Activated B cell treated with CpG ODN at 0.5 μM for 24 hours (primary cell): ENCODE measurements around the gene LGALS9. TPM values are rescaled to one million over a fixed set of nuclear protein-coding genes. Genes with fewer than 3 reads are reported as not detected.
A peak's percentile ranks its signal among the peaks of the same experiment; 100 is the strongest.
"Not testable (repeated sequence)": the region's sequence is repeated elsewhere in the genome, so short reads cannot be mapped to it uniquely, and the experiment has no call there.

Experiments
- ATAC-seq: fragments of 200-7000 bp; cut with Tn5 transposase; one replicate; pipeline ENCODE4 v1.10.0; 2021; ENCODE audit warnings: low read depth, mild to moderate bottlenecking, moderate library complexity
- CTCF ChIA-PET: fragments of 350-600 bp; sonication (Branson Sonifier 250); formaldehyde crosslinking; loops from one replicate; lab custom pipeline; 2021; ENCODE audit warnings: antibody characterized with exemption; lab: Charles Lee
- POLR2A ChIA-PET: fragments of 350-600 bp; sonication (Branson Sonifier 250); formaldehyde crosslinking; loops from one replicate; lab custom pipeline; 2021; ENCODE audit warnings: antibody characterized with exemption; lab: Charles Lee
- DNase-seq: peaks from one replicate; pipeline ENCODE4 v3.0.0; 2022
- H3K27ac Mint-ChIP-seq: one replicate; pipeline ENCODE4 v1.8.0; 2020; ENCODE audit warnings: mixed read lengths
- H3K27me3 Mint-ChIP-seq: one replicate; pipeline ENCODE4 v1.8.0; 2021; ENCODE audit warnings: mixed read lengths
- H3K36me3 Mint-ChIP-seq: one replicate; pipeline ENCODE4 v1.8.0; 2021; ENCODE audit warnings: low read depth, mixed read lengths
- H3K4me1 Mint-ChIP-seq: one replicate; pipeline ENCODE4 v1.8.0; 2021; ENCODE audit warnings: mixed read lengths
- H3K4me3 Mint-ChIP-seq: one replicate; pipeline ENCODE4 v1.8.0; 2020; ENCODE audit warnings: mild to moderate bottlenecking, mixed read lengths
- H3K9me3 Mint-ChIP-seq: one replicate; pipeline ENCODE4 v1.8.0; 2020; ENCODE audit warnings: mixed read lengths
- intact Hi-C: fragments of 100-400 bp; cut with micrococcal nuclease; formaldehyde crosslinking; loops from one replicate; pipeline ENCODE4 v1.15.1; 2024
- total RNA-seq: library from RNA; stranded (reverse); gene quantifications from 2 replicates; pipeline ENCODE4 v1.2.3, GENCODE V29; 2022
- TF ChIP-seq, protein P1 (sequence below): fragments of 200-600 bp; IDR thresholded peaks from one replicate; pipeline ENCODE4 v1.8.0; 2022; ENCODE audit warnings: antibody characterized with exemption, mild to moderate bottlenecking

LGALS9 gene
- total RNA-seq, 1 donor from 2014 or later: 79.9 TPM

DNA sequence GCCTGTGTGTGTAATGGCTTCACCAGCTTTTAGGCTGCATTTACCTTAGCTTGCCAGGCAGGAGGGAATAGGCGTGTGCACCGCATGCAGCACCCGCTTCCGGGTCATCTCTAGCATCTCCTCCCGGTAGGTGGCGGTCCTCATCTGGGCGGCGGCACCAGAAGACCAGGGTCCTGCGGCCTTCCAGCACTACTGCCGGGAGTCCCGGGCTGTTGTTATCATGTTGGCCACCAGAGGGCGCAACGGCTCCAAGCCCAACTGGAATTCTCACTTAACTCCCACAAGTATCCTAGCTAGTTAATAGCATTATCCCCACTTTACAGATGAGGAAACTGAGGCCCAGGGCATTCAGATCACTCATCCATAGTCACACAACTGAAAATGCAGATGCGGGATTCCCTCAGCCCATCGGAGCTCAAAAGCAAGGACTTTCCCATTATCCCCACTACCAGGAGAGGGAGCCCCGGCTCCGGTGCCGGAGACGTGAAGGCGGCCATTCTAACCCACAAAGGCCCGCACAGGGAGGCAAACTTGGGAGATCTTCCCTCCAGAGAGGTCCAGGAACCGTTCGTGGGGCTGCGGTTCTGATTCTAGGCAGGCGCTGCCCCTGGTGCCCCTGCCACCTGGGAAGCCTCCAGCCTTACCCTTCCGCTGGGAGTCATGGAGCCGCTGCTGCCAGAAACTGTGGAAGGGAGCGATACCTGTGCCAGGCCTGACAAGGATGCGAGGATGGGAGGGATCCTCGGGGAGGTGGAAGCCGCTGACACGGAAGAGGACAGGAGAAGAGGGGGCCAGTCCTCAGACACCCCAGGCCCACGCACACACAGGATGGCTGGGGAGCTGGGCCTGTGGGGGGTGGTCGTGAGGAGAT is 23.9 kb downstream of the LGALS9 start:
- intact Hi-C loops: loop anchor here (1.0 to 2.0 kb wide), 3 partner anchors 225 to 596 kb away; no protein-coding TSS in a partner anchor
- ChIA-PET CTCF (interaction anchor here (0.6 to 6.7 kb wide), 15 partner anchors 9 to 492 kb away, joined by 3 to 112 read pairs (median 5); no protein-coding TSS in a partner anchor), POLR2A (no interaction called here)
- ATAC-seq: peak; percentile 91
- peak; percentile 61 for DNase-seq
- peaks cover 8% of the 10 kb centered on the region for H3K4me1 Mint-ChIP-seq
- peaks cover 2% of the 10 kb centered on the region for H3K27me3 Mint-ChIP-seq
- H3K4me3 Mint-ChIP-seq: no peak overlapping the region
- no peaks in the 10 kb centered on the region for H3K9me3 Mint-ChIP-seq
- peaks cover 2% of the 10 kb centered on the region for H3K36me3 Mint-ChIP-seq
- no peak overlapping the region for H3K27ac Mint-ChIP-seq
- TF ChIP-seq, protein P1, sequence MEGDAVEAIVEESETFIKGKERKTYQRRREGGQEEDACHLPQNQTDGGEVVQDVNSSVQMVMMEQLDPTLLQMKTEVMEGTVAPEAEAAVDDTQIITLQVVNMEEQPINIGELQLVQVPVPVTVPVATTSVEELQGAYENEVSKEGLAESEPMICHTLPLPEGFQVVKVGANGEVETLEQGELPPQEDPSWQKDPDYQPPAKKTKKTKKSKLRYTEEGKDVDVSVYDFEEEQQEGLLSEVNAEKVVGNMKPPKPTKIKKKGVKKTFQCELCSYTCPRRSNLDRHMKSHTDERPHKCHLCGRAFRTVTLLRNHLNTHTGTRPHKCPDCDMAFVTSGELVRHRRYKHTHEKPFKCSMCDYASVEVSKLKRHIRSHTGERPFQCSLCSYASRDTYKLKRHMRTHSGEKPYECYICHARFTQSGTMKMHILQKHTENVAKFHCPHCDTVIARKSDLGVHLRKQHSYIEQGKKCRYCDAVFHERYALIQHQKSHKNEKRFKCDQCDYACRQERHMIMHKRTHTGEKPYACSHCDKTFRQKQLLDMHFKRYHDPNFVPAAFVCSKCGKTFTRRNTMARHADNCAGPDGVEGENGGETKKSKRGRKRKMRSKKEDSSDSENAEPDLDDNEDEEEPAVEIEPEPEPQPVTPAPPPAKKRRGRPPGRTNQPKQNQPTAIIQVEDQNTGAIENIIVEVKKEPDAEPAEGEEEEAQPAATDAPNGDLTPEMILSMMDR: peak; percentile 97

- H3K4me1 Mint-ChIP-seq, H3K36me3 Mint-ChIP-seq, H3K27ac Mint-ChIP-seq, POLR2A ChIA-PET, H3K9me3 Mint-ChIP-seq, H3K4me3 Mint-ChIP-seq, DNase-seq, H3K27me3 Mint-ChIP-seq, ATAC-seq: not testable (repeated sequence)
- intact Hi-C loops: loop anchor here (2.0 kb wide), 2 partner anchors 275 to 595 kb away; no protein-coding TSS in a partner anchor
- CTCF ChIA-PET: interaction anchor here (1.0 to 6.7 kb wide), 8 partner anchors 8 to 224 kb away, joined by 3 to 112 read pairs (median 10); no protein-coding TSS in a partner anchor
These were observed 24.6 kb downstream of the LGALS9 start for GRCh38 chr17:27655525-27656111.

DNA sequence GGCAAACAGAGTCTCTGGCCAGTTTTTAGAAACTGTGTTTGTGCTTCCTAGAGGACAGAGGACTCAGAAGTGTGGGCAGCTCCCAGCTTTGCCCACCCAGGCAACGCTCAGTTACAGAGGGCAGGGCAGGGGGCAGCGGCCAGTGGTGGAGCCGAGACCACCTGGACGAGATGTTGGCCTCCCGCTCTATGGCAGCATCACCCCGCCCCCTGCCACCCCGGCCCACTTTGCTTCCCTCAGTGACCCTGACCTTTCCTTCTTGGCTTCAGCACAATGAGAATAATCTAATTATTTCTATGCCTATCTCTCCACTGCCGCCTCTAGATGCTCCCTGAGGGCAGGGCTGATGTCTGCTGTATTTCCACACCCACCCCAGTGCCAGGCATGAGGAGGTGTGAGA is 25.6 kb downstream of the LGALS9 start:
- POLR2A ChIA-PET, H3K4me3 Mint-ChIP-seq, H3K27me3 Mint-ChIP-seq: not testable (repeated sequence)

DNA sequence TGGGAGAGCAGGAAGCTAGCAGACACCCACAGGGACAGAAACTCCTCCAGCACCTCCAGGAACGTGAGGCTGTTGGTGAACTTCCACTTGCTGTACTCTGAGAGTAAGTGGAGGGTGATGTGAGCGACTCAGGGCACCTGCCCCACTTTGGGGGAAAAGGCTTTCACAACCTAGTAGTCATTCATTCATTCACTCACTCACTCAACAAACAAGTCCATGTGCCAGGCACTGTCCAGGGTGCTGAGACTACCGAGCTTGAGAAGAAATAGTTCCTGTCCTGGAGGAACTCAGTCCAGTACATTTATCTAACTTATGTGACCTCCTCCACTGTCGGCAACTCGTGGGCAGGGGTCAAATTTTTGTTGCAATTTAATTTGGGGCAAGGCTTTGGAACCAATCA is 26.6 kb downstream of the LGALS9 start:
- Mint-ChIP-seq H3K4me1 (peaks cover 6% of the 10 kb centered on the region), H3K9me3 (no peaks in the 10 kb centered on the region), H3K27me3 (peaks cover 2% of the 10 kb centered on the region), H3K27ac (no peak overlapping the region), H3K4me3 (no peak overlapping the region), H3K36me3 (no peaks in the 10 kb centered on the region)
- DNase-seq (no peak), ATAC-seq (no peak)
- CTCF ChIA-PET: interaction anchor here (0.9 kb wide), 1 partner anchor 54 kb away, joined by 3 read pairs; no protein-coding TSS in a partner anchor
- POLR2A ChIA-PET: no interaction called here
- intact Hi-C loops: no loop called here
- TF ChIP-seq, protein P1: no peak

More for the DNA sequence above, 25.6 kb downstream of the LGALS9 start:
- H3K27ac Mint-ChIP-seq, H3K9me3 Mint-ChIP-seq, ATAC-seq, DNase-seq, H3K4me1 Mint-ChIP-seq, intact Hi-C loops, H3K36me3 Mint-ChIP-seq, CTCF ChIA-PET: not testable (repeated sequence)

GRCh38 chr17:27659683-27660082 is 28.7 kb downstream of the LGALS9 start:
- POLR2A ChIA-PET: no interaction called here
- CTCF ChIA-PET: no interaction called here
- intact Hi-C loops: no loop called here
- Mint-ChIP-seq H3K4me3 (no peak overlapping the region), H3K27me3 (peaks cover 2% of the 10 kb centered on the region), H3K4me1 (peaks cover 2% of the 10 kb centered on the region), H3K27ac (no peak overlapping the region), H3K9me3 (no peaks in the 10 kb centered on the region), H3K36me3 (no peaks in the 10 kb centered on the region)
- ATAC-seq (no peak), DNase-seq (no peak)
- TF ChIP-seq, protein P1: no peak

- ATAC-seq: no peak
- Mint-ChIP-seq H3K4me1 (no peaks in the 10 kb centered on the region), H3K36me3 (no peaks in the 10 kb centered on the region), H3K27ac (no peak overlapping the region), H3K27me3 (no peaks in the 10 kb centered on the region), H3K4me3 (no peak overlapping the region), H3K9me3 (no peaks in the 10 kb centered on the region)
- POLR2A ChIA-PET: no interaction called here
- intact Hi-C loops: no loop called here
- no peak for DNase-seq
- TF ChIP-seq, protein P1: no peak
- CTCF ChIA-PET: no interaction called here
These were observed 29.4 kb downstream of the LGALS9 start for GRCh38 chr17:27660436-27660835.
